ENCODE data around the gene ESRRG.
"Not testable (repeated sequence)": the region's sequence is repeated elsewhere in the genome, so short reads cannot be mapped to it uniquely, and the experiment has no call there.

The ESRRG gene

DNA sequence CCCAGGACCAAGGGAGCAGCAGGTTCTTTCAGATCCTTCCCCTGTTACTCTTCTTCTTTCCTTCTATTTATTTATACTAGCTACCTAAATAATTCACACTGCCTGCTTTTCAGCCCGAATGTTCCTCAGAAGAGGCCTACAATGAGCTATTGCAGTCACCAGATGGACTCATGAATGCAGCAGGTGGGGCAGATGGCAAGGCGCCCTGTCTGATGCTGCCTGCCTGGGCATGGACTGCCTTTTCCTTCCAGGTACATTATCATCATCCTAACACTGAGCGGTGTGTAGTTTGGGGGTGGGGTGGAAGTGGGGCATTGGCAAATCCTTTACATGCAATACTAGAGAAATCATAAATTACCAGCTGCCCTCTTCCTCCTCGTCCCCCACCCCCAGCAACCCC, 17.6 kb downstream of the ESRRG start:
- no peak for DNase-seq (ENCODE audit: extremely low read depth in 1 of 2, low read depth in 1 of 2)

DNA sequence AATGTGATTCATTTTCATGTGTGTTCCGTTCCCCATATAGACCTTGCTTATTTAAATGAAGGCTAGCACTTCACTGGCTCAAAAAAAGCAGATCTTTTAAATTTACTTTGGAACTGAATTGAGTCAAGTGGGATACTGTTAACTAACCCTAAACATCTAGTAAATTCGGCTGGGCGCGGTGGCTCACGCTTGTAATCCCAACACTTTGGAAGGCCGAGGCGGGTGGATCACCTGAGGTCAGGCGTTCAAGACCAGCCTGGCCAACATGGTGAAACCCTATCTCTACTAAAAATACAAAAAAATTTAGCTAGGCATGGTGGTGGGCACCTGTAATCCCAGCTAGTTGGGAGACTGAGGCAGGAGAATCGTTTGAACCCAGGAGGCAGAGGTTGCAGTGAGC, 19.2 kb downstream of the ESRRG start:
- DNase-seq (ENCODE audit: extremely low read depth in 1 of 2, low read depth in 1 of 2): not testable (repeated sequence)

DNA sequence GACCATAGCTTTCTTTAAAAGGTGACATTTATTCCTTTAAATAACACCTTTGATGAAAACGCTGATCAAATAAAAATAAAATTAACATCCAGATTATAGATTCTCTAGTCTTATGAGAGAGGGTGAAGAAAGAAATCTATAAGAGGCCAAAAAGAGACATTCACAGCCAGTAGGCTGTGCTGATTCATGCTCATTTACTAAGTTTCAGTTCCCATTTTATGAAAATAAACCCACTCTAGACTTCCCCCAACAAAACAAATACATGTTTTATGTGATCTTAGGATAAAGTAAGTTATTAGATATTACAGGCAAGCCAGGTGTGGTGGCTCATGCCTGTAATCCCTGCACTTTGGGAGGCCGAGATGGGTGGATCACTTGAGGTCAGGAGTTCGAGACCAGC, 21.1 kb downstream of the ESRRG start:
- no peak for DNase-seq (ENCODE audit: extremely low read depth in 1 of 2, low read depth in 1 of 2)

DNA sequence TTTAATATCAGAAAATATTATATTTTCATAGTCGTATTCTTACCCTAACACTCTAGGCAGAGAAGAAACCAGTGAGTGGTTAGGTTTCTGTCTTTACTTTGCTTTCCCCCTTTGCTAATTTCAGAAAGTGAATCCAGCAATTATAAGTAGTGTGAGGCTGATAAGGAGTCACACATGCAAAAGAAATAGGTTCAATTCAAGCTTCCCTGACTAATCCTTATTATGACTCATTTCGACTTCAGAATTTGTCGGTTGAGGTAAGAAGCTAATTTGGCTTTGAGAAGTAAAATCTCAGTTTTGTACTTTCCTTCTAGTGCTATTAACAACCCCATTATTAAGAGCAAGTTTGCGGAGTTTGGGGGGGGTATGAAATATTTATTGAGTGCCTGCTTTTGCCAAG, 22.4 kb downstream of the ESRRG start:
- no peak for DNase-seq (ENCODE audit: extremely low read depth in 1 of 2, low read depth in 1 of 2)

DNA sequence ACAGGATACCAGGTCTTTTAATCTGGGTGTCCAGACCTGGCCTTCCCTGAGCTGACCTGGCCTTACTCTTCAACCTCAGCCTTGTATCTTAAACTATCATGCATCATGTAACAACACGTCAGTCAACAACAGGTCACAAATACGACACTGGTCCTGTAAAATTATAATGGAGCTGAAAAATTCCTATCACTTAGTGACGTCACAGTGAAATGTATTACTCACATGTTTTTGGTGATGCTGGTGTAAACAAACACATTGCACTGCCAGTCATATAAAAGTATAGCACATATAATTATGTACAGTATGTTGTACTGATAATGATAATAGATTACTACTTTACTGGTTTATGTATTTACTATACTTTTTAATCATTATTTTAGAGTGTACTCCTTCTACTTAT, 31.5 kb downstream of the ESRRG start:
- DNase-seq (ENCODE audit: extremely low read depth in 1 of 2, low read depth in 1 of 2): no peak

- DNase-seq (ENCODE audit: extremely low read depth in 1 of 2, low read depth in 1 of 2): no peak
These were observed 32.6 kb downstream of the ESRRG start for GRCh38 chr1:216690603-216691002.

- DNase-seq (ENCODE audit: extremely low read depth in 1 of 2, low read depth in 1 of 2): no peak
These were observed 35.0 kb downstream of the ESRRG start for GRCh38 chr1:216688127-216688657.

GRCh38 chr1:216686860-216687766, 36.1 kb downstream of the ESRRG start:
- DNase-seq (ENCODE audit: extremely low read depth in 1 of 2, low read depth in 1 of 2): no peak

GRCh38 chr1:216682752-216683151, 40.5 kb downstream of the ESRRG start:
- DNase-seq (ENCODE audit: extremely low read depth in 1 of 2, low read depth in 1 of 2): no peak

DNA sequence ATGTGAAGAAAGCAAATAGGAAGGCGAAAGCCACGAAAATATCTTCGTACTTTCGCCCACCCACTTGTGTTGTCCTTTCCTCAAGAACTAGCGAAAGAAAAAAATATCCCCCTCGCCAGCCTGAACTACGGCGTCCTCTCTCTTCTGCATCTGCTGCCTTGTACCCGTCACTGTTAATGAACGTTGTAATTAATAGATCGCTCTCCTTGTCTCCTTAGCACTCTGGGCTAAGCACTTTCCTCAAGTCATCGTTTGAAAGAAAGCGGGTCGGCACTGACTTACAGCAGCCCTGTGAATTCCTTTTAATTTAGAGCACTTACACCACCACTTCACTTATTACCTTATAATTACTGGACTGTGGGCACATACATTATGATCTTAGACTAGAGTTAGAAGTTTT, 44.1 kb downstream of the ESRRG start:
- no peak for DNase-seq (ENCODE audit: extremely low read depth in 1 of 2, low read depth in 1 of 2)

DNA sequence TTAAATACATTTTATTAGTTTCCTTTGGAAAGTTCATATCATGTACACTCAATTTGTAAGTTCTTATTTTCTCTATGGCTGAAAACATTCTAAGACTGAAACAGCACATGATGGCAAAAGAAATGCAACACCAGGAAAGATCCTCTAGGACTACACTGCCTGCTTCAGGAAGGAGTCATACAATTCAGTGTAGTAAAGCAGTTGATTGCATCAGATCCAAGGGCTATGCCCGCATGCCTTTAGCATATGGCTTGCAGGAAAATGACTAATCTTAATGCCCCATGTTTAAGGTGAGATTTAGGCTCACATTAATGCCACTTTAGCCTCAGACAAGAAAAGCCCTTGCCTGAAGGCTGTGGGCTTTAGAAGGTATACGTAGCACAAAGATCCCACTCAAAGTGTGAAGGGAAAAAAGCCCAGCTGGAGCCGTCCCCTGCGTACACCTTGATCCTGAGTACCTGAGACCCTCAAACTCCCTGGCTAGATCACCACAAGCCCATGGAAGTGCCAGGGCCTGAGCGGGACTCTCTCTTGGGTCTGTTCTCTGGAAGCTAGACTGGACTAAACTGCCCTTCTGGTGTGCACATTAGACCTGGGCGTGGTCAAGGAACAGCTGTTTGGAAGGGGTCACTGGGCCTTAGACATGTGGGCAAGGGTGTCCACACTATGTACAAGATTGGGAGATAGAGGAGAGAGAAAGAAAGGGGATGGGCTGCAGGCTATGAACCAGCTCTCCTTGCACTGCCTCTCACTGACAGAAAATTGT, 52.9 kb downstream of the ESRRG start:
- DNase-seq (ENCODE audit: extremely low read depth in 1 of 2, low read depth in 1 of 2): no peak

DNA sequence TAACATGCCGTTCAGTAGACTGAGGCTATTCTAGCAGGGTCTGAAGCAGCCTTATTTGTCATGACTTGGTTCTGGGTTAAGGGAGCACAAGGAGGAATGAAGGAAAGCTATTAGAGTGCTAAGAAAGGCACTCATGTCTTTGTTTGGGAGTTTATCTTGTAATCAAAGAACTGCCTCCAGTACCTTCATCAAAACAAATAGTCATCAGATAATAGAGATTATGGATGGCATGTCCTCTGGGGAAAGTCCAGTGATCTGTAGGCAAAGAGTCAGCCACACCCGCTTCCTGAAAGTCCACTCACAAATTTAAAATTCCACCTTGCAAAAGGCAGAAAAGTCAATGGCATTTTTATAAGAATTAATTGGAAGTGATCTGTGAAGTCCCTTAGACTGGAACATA, 56.8 kb downstream of the ESRRG start:
- DNase-seq (ENCODE audit: extremely low read depth in 1 of 2, low read depth in 1 of 2): no peak

GRCh38 chr1:216665856-216666255, 57.4 kb downstream of the ESRRG start:
- DNase-seq (ENCODE audit: extremely low read depth in 1 of 2, low read depth in 1 of 2): no peak

DNA sequence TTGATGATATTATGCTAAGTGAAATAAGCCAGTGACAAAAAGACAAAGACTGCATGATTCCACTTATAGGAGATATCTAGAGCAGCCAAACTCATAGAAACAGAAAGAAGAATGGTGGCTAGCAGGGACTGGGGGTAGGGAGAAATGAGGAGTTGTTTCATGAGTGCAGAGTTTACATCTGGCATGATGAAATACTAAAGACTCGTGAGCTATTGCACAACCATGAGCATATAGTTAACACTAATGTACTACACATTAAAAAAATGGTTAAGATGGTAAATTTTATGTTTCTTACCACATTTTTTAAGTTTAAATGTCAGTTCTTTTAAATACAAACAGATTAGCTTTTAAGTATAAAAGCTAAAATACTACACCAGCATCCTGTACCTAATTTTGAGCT, 57.8 kb downstream of the ESRRG start:
- DNase-seq (ENCODE audit: extremely low read depth in 1 of 2, low read depth in 1 of 2): no peak

DNA sequence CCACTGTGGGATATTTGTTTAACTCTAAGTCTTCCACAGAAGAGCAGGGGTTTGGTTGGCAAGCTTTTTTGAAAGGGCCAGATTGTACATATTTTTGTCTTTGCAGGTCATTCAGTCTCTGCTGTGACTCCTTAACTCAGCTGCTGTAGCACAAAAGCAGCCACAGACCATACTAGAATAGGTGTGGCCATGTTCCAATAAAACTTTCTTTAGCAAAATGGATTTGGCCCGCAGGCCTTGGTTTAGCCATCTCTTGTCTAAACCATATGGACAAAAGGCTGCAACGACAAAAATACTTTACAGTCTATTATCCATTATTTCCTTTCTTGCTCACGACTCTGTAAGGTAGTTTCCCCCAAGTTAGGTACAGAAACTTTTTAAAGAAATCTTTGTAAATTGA, 60.5 kb downstream of the ESRRG start:
- no peak for DNase-seq (ENCODE audit: extremely low read depth in 1 of 2, low read depth in 1 of 2)

DNA sequence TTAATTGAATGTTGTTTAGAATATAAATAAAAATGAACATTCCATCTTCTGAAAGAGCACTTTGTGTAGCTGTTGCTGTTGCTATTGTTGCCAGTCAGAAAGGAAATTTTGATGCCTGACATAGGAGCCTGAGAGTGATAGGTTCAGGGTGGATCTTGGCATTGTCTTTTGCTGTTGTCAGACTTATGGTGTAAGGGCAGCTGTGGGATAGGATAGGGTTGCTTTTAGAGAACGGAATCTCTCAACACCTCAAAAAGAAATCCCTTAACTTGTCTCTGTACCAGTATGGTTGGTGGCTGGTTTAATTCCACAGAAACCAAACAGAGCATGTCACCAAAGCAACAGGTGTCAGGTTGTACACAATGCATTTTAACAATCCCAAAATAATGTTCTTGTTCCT, 62.7 kb downstream of the ESRRG start:
- DNase-seq (ENCODE audit: extremely low read depth in 1 of 2, low read depth in 1 of 2): no peak

- no peak for DNase-seq (ENCODE audit: extremely low read depth in 1 of 2, low read depth in 1 of 2)
These were observed 70.2 kb downstream of the ESRRG start for GRCh38 chr1:216653001-216653400.

DNA sequence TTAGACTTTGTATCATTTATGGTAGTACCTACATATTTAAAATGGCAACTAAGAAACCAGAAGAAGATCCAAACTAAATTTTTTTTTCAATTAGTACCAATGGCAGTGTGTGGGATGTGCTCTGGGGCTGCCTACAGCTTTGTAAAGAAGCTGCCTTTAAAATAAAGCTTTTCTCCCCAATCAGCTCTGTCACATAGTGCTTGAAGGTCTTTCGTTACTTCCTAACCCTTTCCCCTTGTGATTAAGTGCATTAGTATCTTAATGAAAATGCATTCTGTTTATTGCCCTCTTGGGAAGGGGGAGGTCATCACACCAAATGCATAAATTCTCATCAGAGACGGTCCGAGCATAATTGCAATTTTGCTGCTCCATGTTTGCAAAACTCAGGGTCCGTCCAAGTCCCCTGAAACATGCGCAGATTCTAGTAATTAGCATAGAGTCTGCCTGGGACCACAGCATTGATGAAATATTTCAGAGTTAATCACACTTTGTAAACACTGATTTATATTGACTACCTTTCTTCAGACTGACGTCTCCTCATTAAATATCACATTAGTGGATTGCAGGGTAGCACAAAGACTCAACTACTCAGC, 71.3 kb downstream of the ESRRG start:
- DNase-seq (ENCODE audit: extremely low read depth in 1 of 2, low read depth in 1 of 2): no peak

DNA sequence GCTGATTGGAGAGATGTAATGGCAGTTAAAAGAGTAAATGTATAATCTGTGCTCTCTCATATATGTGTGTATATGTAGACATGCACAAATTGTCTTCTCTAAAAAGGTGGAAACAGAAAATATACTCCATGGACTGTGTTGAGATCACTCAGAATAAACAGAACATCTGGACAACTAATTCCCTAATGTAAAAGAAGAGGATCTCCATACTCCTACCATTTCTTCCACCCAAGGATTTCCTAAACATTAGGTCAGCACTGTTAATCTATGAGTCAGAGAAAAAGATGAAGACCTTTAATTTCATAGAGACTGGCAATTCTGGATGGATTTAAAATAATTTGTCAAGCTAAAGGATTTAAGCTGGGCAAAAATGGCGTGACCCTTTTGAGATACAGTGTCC, 80.1 kb downstream of the ESRRG start:
- DNase-seq (ENCODE audit: extremely low read depth in 1 of 2, low read depth in 1 of 2): no peak

DNA sequence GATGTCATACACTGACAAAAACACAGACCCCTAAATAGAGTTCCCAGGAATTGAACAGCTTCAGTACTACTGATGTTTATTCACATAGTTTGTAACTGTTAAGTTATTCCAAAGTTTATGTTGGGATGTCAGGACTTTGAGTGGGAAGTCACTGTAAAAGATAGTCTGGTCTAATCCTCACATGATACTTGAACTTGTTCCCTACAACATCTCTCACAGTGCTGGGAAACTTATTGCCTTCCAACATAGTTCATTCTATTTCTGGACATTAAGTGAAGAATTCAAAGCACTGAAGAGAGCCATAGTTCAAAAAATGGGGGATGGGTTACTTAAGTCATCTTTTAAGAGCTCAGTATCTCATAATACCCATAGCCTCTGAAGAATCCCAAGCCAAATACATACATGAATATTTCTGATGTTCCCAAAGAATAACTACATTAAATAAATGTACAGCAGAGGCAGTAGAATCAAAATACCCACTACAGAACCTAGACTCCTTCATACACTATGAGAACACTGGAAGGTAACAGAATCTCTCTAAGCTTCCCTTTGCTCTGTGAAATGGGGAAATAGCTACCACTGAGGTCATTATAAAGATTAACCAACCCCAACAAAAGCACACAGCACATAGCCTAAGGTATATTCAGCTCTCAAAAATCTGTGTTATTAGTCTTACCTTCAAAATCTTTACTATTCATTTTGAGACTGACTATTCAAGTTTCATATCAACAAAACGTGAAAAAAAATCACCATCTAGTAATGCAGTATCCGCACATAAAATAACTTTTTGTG, 81.4 kb downstream of the ESRRG start:
- no peak for DNase-seq (ENCODE audit: extremely low read depth in 1 of 2, low read depth in 1 of 2)

GRCh38 chr1:216640100-216640499, 83.1 kb downstream of the ESRRG start:
- DNase-seq (ENCODE audit: extremely low read depth in 1 of 2, low read depth in 1 of 2): no peak

Measured in activated CD8-positive, alpha-beta memory T cell treated with anti-CD3 and anti-CD28 coated beads for 1 hour (primary cell).